NCI-H345 treated with DMSO at 0.1 percent for 48 hours (cell line): ENCODE results near the gene PIGR.

Source experiments
- DNase-seq: peaks from one replicate; lab custom pipeline; 2025; ENCODE audit not compliant: unreplicated experiment; lab: John Stamatoyannopoulos, UW

Gene PIGR

DNA sequence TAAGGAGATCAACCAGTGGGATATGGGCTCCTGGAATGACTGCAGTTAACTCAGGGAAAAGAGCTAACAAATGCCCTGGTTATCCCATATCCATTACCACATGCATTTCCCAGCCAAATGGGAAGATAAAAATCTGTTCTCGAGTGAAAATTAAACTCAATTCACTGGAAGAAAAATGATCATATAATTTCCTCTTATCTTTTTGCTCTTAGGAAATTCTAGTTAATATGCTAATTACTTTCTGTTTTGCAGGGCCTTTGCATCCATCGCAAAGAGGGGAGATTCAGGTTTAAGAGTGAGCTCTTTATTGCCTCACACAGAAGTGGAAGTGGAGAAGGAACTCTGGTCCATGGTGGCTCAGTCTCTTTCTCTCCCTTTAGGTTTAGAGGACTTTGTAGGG lies 52.9 kb downstream of the PIGR start:
- no peak for DNase-seq

DNA sequence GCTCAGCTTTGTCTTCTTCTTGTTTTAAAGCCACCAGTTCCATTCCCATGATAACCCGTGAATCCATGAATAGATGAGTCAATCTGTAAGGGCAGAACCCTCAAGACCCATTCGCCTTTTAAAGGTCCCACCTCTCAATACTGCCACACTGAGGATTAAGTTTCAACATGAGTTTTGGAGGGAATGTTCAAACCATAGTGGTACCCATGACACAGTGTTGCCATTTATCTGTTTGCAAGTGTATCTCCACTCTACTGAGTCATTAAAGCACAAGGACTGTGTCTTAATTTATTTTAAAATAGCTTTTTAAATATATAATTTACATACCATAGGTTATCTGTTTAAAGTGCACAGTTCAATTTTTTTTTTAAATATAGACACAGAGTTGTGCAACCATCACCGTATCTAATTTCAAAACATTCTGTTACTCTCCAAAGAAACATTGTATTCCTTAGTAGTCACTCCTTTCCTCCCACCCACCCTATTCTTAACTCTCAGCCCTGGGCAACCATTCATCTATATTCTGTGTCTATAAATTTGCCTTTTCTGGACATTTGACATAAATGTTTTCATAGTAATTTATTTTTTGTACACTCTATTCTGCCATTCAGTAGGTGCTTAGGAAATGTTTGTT lies 53.8 kb downstream of the PIGR start:
- no peak for DNase-seq

DNA sequence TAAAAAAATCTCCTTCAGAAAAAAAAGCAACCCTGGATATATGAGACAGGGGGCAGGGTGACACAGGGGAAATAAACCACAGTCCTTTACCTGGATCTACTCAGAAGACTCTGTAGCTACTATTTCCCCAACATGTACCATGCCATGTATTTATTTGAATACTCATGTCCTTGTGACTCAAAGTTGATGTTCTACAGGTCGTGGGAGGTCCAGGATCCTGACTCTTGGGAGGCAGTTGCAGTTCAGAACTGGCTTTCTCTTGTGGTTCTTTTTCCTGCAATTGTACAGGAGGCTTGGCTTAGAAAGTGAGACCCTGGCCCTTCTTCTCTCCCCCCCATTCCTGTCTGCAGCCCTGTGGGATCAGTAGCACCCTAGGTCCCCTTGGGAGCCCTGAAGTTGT lies 54.9 kb downstream of the PIGR start:
- DNase-seq, result no peak

DNA sequence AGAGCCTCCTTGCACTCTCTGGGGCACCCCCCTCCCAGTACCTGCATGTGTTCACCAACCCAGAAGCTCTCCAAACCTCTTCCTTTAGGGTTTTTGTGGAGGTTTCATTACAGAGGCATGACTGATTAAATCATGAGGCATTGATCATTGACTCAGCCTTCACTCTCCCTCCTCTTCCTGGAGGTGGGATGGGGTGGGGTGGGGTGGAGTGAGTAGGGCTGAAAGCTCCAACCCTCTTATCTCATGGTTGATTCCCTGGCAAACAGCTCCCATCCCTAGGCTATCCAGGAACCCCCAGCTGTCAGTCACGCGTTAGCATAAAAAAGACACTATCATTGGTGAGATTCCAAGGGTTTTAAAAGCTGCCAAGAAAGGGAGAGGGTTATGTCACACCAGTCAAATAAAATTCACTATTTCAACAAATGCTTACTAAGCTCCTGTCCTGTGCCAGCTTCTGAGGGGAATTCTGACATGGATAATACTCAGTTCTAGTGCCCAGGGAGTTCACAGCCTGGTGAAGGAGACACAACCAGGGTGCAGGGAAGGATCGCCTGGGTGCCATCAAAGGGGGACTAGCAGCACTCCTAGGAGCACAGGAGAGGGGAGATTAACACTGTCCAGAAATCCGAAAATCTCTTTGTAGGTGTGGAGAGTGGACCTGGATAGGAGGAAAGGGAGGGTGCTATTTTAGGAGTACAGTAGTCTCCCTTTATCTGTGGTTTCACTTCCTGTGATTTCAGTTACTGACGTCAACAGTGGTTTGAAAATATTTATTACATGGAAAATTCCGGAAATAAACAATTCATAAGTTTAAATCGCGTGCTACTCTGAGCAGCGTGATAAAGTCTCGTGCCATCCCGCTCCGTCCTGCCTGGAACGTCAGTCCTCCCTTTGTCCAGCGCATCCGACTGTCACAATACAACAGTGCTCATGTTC lies 55.9 kb downstream of the PIGR start:
- DNase-seq, result no peak

DNA sequence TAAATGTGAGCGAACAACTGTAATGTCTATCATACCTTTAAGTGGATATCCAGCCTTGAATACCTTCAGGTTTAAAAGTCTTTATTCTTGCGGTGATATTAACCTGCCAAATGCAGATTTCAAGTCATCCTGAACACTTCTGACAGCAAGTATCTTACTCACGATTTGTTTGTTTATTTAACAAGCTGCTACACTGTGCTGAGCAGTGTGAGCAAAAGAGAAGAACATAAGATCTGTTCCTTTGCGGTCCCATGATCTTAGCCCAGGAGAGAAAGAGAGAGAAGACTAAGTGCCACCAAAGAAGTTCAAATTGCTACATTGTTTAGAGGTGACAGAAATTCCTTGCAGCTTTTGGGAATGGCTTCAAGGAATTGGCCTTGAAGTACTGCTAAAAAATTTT lies 58.6 kb downstream of the PIGR start:
- no peak for DNase-seq

DNA sequence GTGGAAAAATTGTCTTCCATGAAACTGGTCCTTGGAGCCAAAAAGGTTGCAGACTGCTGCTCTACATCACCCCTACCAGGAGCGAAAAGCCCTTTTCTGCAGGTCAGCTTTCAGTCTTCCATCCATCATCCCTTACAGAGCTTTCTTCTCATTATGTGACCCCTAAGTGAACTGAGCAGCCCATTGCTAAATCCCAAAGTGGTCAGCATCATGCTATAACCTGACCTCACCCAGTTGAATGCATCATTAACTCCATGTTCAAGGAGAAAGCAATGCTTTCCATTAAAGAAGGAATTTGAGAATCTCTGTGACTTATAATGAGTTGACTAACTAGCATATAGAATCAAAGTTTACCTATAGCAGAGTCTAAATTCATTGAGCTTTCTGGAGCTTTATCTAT lies 59.4 kb downstream of the PIGR start:
- no peak for DNase-seq

DNA sequence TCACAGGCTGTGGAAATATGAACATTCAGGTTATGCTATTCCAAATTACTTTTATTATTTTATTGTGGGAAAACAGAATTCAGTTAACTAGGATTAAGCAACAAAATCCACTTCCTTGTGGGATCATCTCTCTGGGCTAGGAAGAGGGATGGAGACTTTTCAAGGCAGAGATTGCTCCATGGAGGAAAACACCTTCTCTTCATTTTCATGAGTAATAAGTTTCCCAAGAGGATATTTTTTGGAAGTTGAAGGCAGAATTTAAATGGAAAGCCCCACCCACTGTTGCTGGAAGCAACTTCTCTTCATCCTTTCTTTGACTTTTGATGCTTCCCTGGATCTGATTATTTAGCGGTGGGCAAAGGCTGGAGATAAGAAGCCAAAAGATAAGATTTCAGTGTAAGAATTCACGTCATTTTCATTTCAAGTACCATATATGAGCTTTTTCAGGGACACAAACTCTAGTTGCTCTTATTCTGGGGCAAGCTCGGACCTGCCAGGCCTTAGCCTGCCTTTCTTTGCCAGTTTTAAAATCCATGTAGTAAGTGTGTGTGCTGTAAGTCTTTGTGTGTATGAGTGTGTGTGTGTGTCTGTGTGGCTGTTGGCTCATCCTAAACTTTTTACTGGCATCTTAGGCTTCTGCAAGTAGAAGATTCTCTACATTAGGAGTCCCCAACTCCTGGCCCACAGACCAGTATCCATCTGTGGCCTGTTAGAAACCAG lies 60.8 kb downstream of the PIGR start:
- DNase-seq, result no peak

DNA sequence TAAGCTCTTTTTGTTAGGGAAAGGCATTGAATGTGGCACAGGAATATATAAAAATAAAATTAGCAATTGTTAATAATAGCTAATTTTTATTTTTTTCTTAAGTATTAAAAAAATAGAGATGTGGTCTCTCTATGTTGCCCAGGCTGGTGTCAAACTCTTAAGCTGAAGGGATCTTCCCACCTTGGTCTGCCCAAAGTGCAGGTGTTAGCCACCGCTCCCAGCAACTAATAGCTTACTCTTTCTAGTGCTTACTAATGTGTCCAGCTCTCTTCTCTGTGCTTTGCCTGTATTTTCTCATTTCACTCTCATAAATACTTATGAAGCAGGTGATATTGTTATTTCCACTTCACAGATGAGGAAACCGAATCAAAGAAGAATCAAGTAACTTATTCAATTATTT lies 62.4 kb downstream of the PIGR start:
- no peak for DNase-seq

DNA sequence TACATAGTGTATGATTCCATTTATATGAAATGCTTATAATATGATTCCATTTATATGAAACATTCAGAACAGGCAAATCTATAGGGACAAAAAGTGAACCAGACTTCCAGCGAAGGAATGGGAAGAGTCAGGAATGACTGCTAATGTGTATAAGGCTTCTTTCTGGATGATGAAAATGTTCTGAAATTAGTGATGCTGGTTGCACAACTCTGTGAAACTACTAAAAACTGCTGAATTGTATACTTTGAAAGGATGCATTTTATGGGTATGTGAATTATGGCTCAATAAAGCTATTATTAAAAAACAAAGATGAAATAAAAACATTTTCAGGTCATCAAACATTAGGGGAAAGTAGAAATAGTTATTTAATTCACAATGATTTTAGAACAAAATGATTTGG lies 63.1 kb downstream of the PIGR start:
- no peak for DNase-seq

DNA sequence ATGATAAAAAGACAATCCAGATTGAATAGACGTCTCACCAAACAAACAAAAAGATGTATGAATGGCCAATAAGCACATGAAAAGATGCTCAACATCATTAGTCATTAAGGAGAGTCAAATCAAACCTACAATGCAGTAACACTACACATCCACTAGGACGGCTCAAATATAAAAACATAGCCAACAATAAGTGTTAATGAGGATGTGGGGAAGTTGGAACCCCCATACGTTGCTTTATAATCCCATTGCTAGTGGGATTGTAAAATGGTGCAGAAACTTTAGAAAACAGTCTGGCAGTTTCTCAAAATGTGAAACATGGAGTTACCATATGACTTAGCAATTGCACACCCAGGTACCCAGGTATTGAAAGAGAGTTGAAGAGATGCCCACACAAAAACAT lies 63.7 kb downstream of the PIGR start:
- no peak for DNase-seq

DNA sequence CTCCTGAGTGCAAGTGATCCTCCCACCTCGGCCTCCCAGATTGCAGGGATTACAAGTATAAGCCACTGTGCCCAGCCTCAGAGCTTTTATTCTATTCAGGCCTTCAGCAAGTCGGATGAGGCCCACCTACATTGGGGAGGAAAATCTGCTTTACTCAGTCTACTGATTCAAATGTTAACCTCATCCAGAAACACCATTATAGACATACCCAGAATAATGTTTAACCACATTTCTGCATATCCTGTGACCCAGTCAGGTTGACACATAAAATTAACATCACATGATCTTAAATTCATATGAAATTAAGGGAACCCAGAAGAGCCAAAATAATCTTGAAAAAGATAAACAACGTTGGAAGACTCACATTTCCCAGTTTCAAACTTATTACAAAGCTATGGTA lies 66.0 kb downstream of the PIGR start:
- DNase-seq, result no peak
